ENCODE results near the gene FIZ1.

Gene FIZ1

DNA sequence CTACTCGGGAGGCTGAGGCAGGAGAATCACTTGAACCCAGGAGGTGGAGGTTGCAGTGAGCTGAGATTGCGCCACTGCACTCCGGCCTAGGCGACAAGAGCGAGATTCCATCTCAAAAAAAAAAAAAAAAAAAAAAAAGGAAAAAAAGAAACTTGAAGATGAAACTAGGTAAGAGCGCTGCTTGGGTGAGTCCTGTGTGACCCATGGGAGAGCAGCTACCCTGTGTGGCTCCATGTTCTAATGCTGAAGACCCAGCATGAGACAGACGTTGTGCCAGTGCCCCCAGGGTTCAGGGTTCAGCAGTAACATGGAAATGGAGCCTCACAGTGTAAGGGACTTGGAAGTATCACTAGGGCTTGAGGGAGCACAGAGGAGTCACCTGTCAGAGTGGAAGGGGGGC, 19.1 kb upstream of the FIZ1 start:
- H3K9ac ChIP-seq (ENCODE audit: low read depth, low read length): no peak overlapping the region
- peaks cover 31% of the 10 kb centered on the region for H3K36me3 ChIP-seq (ENCODE audit: insufficient read depth, low read depth, low read length)
- no peaks in the 10 kb centered on the region for H3K4me1 ChIP-seq (ENCODE audit: insufficient read depth, low read length)
- H3K4me3 ChIP-seq (ENCODE audit: low read length): no peak overlapping the region
- H3K27ac ChIP-seq (ENCODE audit: low read length): no peak overlapping the region
- H3K27me3 ChIP-seq (ENCODE audit: insufficient read depth, low read length): no peaks in the 10 kb centered on the region
- H3K9me3 ChIP-seq (ENCODE audit: insufficient read depth, low read depth, low read length): no peaks in the 10 kb centered on the region

DNA sequence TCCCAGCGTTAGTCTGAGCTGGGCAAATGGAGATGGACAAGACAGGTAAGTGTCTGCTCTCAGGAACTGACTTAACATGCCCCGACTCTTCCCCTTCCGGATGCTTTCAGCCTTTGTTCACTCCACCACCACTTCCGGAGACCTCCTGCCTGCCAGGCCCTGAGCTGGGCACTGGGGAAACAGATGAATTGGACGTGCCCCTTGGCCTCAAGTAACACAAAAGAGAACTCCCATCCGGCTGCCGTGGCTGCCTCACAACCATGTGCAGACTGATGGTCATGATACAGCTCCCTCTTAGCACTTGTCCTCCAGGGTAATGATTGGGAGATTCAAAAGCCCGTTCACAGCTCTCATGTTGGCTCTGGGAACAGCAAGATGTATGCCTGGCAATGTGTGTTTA, 18.1 kb upstream of the FIZ1 start:
- Histone ChIP-seq H3K4me3 (ENCODE audit: low read length) (no peak overlapping the region), H3K9me3 (ENCODE audit: insufficient read depth, low read depth, low read length) (no peaks in the 10 kb centered on the region), H3K27ac (ENCODE audit: low read length) (no peak overlapping the region), H3K27me3 (ENCODE audit: insufficient read depth, low read length) (no peaks in the 10 kb centered on the region), H3K4me1 (ENCODE audit: insufficient read depth, low read length) (no peaks in the 10 kb centered on the region), H3K9ac (ENCODE audit: low read depth, low read length) (no peak overlapping the region), H3K36me3 (ENCODE audit: insufficient read depth, low read depth, low read length) (peaks cover 31% of the 10 kb centered on the region)

DNA sequence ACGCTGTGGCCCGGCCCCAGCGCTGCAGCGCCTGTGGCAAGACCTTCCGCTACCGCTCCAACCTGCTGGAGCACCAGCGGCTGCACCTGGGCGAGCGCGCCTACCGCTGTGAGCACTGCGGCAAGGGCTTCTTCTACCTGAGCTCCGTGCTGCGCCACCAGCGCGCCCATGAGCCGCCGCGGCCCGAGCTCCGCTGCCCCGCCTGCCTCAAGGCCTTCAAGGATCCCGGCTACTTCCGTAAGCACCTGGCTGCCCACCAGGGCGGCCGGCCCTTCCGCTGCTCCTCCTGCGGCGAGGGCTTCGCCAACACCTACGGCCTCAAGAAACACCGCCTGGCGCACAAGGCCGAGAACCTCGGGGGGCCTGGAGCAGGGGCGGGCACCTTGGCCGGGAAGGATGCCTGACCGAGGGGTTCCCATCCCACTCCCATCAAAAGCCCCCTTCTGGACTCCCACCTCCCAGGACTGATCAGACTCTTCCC, 17.1 kb upstream of the FIZ1 start:
- no peaks in the 10 kb centered on the region for H3K4me1 ChIP-seq (ENCODE audit: insufficient read depth, low read length)
- peaks cover 31% of the 10 kb centered on the region for H3K36me3 ChIP-seq (ENCODE audit: insufficient read depth, low read depth, low read length)
- H3K27ac ChIP-seq (ENCODE audit: low read length): no peak overlapping the region
- no peak overlapping the region for H3K9ac ChIP-seq (ENCODE audit: low read depth, low read length)
- no peaks in the 10 kb centered on the region for H3K9me3 ChIP-seq (ENCODE audit: insufficient read depth, low read depth, low read length)
- no peak overlapping the region for H3K4me3 ChIP-seq (ENCODE audit: low read length)
- no peaks in the 10 kb centered on the region for H3K27me3 ChIP-seq (ENCODE audit: insufficient read depth, low read length)

GRCh38 chr19:55615543-55616394, 16.5 kb upstream of the FIZ1 start:
- Histone ChIP-seq H3K9me3 (ENCODE audit: insufficient read depth, low read depth, low read length) (no peaks in the 10 kb centered on the region), H3K9ac (ENCODE audit: low read depth, low read length) (no peak overlapping the region), H3K36me3 (ENCODE audit: insufficient read depth, low read depth, low read length) (peaks cover 25% of the 10 kb centered on the region; the same call in 1 of the 2 replicates)

GRCh38 chr19:55614711-55615542, 15.6 kb upstream of the FIZ1 start:
- no peaks in the 10 kb centered on the region for H3K4me1 ChIP-seq (ENCODE audit: insufficient read depth, low read length)
- peaks cover 25% of the 10 kb centered on the region; the same call in 1 of the 2 replicates for H3K36me3 ChIP-seq (ENCODE audit: insufficient read depth, low read depth, low read length)
- no peaks in the 10 kb centered on the region for H3K9me3 ChIP-seq (ENCODE audit: insufficient read depth, low read depth, low read length)
- H3K4me3 ChIP-seq (ENCODE audit: low read length): no peak overlapping the region
- no peak overlapping the region for H3K9ac ChIP-seq (ENCODE audit: low read depth, low read length)
- no peak overlapping the region for H3K27ac ChIP-seq (ENCODE audit: low read length)
- H3K27me3 ChIP-seq (ENCODE audit: insufficient read depth, low read length): no peaks in the 10 kb centered on the region

More at GRCh38 chr19:55615543-55616394, 16.5 kb upstream of the FIZ1 start:
- Histone ChIP-seq H3K4me1 (ENCODE audit: insufficient read depth, low read length) (no peaks in the 10 kb centered on the region), H3K27me3 (ENCODE audit: insufficient read depth, low read length) (no peaks in the 10 kb centered on the region), H3K27ac (ENCODE audit: low read length) (no peak overlapping the region), H3K4me3 (ENCODE audit: low read length) (no peak overlapping the region)

DNA sequence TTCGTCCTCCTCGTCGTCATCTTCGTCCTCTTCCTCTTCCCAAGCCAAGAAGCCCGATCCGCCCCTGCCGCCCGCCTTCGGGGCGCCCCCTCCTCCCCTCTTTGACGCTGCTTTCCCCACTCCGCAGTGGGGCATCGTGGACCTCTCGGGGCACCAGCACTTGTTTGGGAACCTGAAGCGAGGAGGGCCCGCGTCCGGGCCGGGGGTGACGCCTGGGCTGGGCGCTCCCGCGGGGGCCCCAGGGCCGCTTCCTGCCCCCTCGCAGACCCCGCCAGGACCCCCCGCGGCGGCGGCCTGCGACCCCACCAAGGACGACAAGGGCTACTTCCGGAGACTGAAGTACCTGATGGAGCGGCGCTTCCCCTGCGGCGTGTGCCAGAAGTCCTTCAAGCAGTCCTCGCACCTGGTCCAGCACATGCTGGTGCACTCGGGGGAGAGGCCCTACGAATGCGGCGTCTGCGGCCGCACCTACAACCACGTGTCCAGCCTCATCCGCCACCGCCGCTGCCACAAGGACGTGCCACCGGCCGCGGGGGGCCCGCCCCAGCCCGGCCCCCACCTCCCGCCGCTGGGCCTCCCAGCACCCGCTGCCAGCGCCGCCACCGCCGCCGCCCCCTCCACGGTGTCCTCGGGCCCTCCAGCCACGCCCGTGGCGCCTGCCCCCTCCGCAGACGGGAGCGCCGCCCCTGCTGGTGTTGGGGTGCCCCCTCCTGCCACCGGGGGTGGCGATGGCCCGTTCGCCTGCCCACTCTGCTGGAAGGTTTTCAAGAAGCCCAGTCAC, 14.8 kb upstream of the FIZ1 start:
- no peak overlapping the region for H3K4me3 ChIP-seq (ENCODE audit: low read length)
- H3K27me3 ChIP-seq (ENCODE audit: insufficient read depth, low read length): no peaks in the 10 kb centered on the region
- no peaks in the 10 kb centered on the region for H3K4me1 ChIP-seq (ENCODE audit: insufficient read depth, low read length)
- no peak overlapping the region for H3K9ac ChIP-seq (ENCODE audit: low read depth, low read length)
- no peaks in the 10 kb centered on the region for H3K9me3 ChIP-seq (ENCODE audit: insufficient read depth, low read depth, low read length)
- peaks cover 33% of the 10 kb centered on the region; the same call in 1 of the 2 replicates for H3K36me3 ChIP-seq (ENCODE audit: insufficient read depth, low read depth, low read length)
- no peak overlapping the region for H3K27ac ChIP-seq (ENCODE audit: low read length)

DNA sequence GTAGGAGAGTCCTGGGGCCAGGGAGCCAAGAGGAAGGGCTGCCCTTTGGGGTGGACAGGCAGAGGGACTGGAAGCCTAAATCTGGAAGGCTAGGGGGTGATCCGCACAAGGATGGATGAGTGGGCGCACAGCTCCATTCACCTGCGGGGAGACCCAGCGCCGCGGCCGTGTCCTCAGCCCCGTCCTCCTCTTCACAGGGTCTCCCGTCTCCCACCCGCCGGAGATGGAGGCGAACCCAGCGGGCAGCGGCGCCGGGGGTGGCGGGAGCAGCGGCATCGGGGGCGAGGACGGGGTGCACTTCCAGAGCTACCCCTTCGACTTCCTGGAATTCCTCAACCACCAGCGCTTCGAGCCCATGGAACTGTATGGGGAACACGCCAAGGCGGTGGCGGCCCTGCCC, 14.1 kb upstream of the FIZ1 start:
- Histone ChIP-seq H3K27ac (ENCODE audit: low read length) (no peak overlapping the region), H3K36me3 (ENCODE audit: insufficient read depth, low read depth, low read length) (peaks cover 33% of the 10 kb centered on the region; the same call in 1 of the 2 replicates), H3K4me1 (ENCODE audit: insufficient read depth, low read length) (no peaks in the 10 kb centered on the region), H3K4me3 (ENCODE audit: low read length) (no peak overlapping the region), H3K9ac (ENCODE audit: low read depth, low read length) (no peak overlapping the region), H3K9me3 (ENCODE audit: insufficient read depth, low read depth, low read length) (no peaks in the 10 kb centered on the region), H3K27me3 (ENCODE audit: insufficient read depth, low read length) (no peaks in the 10 kb centered on the region)

- Histone ChIP-seq H3K4me3 (ENCODE audit: low read length) (no peak overlapping the region), H3K36me3 (ENCODE audit: insufficient read depth, low read depth, low read length) (peaks cover 32% of the 10 kb centered on the region; the same call in 1 of the 2 replicates), H3K9me3 (ENCODE audit: insufficient read depth, low read depth, low read length) (no peaks in the 10 kb centered on the region), H3K27ac (ENCODE audit: low read length) (no peak overlapping the region), H3K27me3 (ENCODE audit: insufficient read depth, low read length) (no peaks in the 10 kb centered on the region), H3K4me1 (ENCODE audit: insufficient read depth, low read length) (no peaks in the 10 kb centered on the region), H3K9ac (ENCODE audit: low read depth, low read length) (no peak overlapping the region)
Measured at GRCh38 chr19:55611983-55612645, 12.8 kb upstream of the FIZ1 start.

DNA sequence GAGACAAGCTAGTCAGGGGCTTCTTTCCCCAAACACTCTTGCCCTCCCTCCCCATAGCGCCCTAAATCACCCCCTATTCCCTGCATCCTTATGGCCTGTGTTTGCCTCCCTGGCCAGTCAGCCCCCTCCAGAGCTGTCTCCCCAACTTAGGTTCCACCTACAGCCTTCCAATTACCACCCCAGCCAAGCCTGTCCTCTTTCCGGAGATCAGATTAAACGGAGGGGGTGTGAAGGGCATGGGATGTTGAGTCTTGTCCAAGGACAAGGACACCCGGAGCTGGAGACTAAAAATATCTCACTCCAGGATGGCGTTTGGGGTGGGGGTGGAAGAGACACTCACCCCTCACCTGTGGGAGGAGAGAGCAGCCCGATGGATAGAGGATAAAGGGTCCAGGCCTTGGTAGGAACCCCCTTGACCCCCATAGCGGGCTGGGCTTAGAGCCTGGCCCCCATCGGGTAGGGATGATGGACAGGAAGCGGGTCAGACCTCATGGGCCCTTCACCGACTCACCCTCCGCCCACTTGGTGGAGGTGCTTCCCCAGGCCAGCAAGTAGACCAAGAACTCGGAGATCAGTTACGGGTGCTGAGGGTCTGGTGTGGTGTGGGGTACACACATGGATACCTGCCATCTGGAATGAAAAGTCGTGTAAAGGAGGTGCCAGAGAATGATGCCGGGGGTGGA, 12.1 kb upstream of the FIZ1 start:
- peaks cover 4% of the 10 kb centered on the region; the same call in 1 of the 2 replicates for H3K4me1 ChIP-seq (ENCODE audit: insufficient read depth, low read length)
- H3K9me3 ChIP-seq (ENCODE audit: insufficient read depth, low read depth, low read length): no peaks in the 10 kb centered on the region
- H3K27me3 ChIP-seq (ENCODE audit: insufficient read depth, low read length): no peaks in the 10 kb centered on the region
- peaks cover 29% of the 10 kb centered on the region; the same call in 1 of the 2 replicates for H3K36me3 ChIP-seq (ENCODE audit: insufficient read depth, low read depth, low read length)
- H3K4me3 ChIP-seq (ENCODE audit: low read length): no peak overlapping the region
- no peak overlapping the region for H3K9ac ChIP-seq (ENCODE audit: low read depth, low read length)
- no peak overlapping the region for H3K27ac ChIP-seq (ENCODE audit: low read length)

DNA sequence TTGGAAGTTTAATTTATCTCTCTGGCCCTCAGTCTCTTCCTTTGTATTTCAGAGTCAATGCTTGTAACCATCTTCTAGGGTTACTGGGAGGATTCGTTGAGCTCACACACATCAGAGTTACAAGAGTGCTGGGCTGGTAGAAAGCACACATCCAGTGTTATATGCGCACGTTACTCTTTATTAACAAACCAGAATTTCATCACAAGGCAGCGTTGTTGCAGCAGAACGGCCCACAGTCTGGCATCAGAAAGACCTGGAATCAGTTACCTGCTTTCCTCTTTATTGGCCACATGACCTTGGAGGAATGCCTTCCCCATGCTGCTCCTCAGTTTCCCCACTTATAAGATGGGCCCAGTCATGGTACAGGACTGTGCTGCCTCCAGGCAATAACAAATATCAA, 10.0 kb upstream of the FIZ1 start:
- no peak overlapping the region for H3K9ac ChIP-seq (ENCODE audit: low read depth, low read length)
- no peaks in the 10 kb centered on the region for H3K27me3 ChIP-seq (ENCODE audit: insufficient read depth, low read length)
- peaks cover 5% of the 10 kb centered on the region; the same call in 1 of the 2 replicates for H3K4me1 ChIP-seq (ENCODE audit: insufficient read depth, low read length)
- H3K27ac ChIP-seq (ENCODE audit: low read length): no peak overlapping the region
- H3K9me3 ChIP-seq (ENCODE audit: insufficient read depth, low read depth, low read length): no peaks in the 10 kb centered on the region
- H3K36me3 ChIP-seq (ENCODE audit: insufficient read depth, low read depth, low read length): peaks cover 21% of the 10 kb centered on the region; the same call in 1 of the 2 replicates
- no peak overlapping the region for H3K4me3 ChIP-seq (ENCODE audit: low read length)
